Endothelial cell of umbilical vein (primary cell): Measurements from ENCODE around the gene UNC5C. TPM values are rescaled to one million over a fixed set of nuclear protein-coding genes. Genes with fewer than 3 reads are reported as not detected.

Experiments used
- BruUV-seq: library from RNA; stranded (reverse); fragments of 400-500 nt; replicated peaks from 2 replicates; lab custom pipeline; 2021; lab: Mats Ljungman, UMichigan
- CTCF ChIA-PET: fragments of 300-600, 350-600 bp; sonication (Branson Sonifier 250); formaldehyde crosslinking; loops from one replicate; lab custom pipeline; 2021; ENCODE audit warnings: antibody characterized with exemption, inconsistent platforms; lab: Charles Lee
- POLR2A ChIA-PET: fragments of 300-600, 350-600 bp; sonication (Branson Sonifier 250); formaldehyde crosslinking; loops from one replicate; lab custom pipeline; 2021; ENCODE audit warnings: antibody characterized with exemption, inconsistent platforms; lab: Charles Lee
- DNase-seq: peaks from one replicate; pipeline ENCODE4 v3.0.0-alpha.2; 2011; ENCODE audit warnings: low read depth, low spot score
- FAIRE-seq: peaks from 2 replicates; lab custom pipeline; 2011; peaks lifted over from hg19 to GRCh38; lab: Jason Lieb, UNC
- H2AFZ ChIP-seq: 2 replicates; pipeline ENCODE4 v1.6.0; 2012; ENCODE audit warnings: low read depth, low read length, control low read depth, inconsistent platforms
- H3K27ac ChIP-seq: 2 replicates; pipeline ENCODE4 v1.5.1; 2011; ENCODE audit warnings: low read depth, mild to moderate bottlenecking, control low read depth, low read length, moderate library complexity; ENCODE audit not compliant: insufficient read depth
- H3K27me3 ChIP-seq, 2 experiments: 2 replicates each; pipeline versions ENCODE4 v1.6.0 to v1.6.1; 2011; ENCODE audit warnings: low read length in 2 of 2, mixed read lengths in 1 of 2; ENCODE audit not compliant: control insufficient read depth in 2 of 2, insufficient read depth in 2 of 2
- H3K36me3 ChIP-seq, 2 experiments: 2 replicates in 1 of 2; 3 replicates in 1 of 2; pipeline ENCODE4 v1.5.1; 2011; ENCODE audit warnings: low read length in 2 of 2, mild to moderate bottlenecking in 1 of 2, moderate library complexity in 1 of 2; ENCODE audit not compliant: control insufficient read depth in 2 of 2, insufficient read depth in 2 of 2; ENCODE audit errors: extremely low read depth in 1 of 2
- H3K4me1 ChIP-seq: 3 replicates; pipeline ENCODE4 v1.5.1; 2011; ENCODE audit warnings: mild to moderate bottlenecking, low read length; ENCODE audit not compliant: control insufficient read depth, insufficient read depth; ENCODE audit errors: extremely low read depth
- H3K4me2 ChIP-seq: 2 replicates; pipeline ENCODE4 v1.6.1; 2011; ENCODE audit warnings: low read length, control low read depth, mixed read lengths; ENCODE audit not compliant: insufficient read depth
- H3K4me3 ChIP-seq, 3 experiments: fragments of 200-600 bp in 1 of 3; sonication (generic), shearing (Covaris generic) in 1 of 3; replicated peaks in 1 of 3; 2 replicates each; pipeline ENCODE4 v1.5.1; 2011 to 2016; ENCODE audit warnings: control low read depth in 3 of 3, low read length in 3 of 3, mild to moderate bottlenecking in 2 of 3, inconsistent platforms in 1 of 3, low read depth in 1 of 3, moderate library complexity in 1 of 3; ENCODE audit not compliant: insufficient read depth in 1 of 3
- H3K79me2 ChIP-seq: 2 replicates; pipeline ENCODE4 v1.6.0; 2012; ENCODE audit warnings: low read length, inconsistent platforms; ENCODE audit not compliant: control insufficient read depth, insufficient read depth
- H3K9ac ChIP-seq: replicated peaks from 2 replicates; pipeline ENCODE3; 2011; ENCODE audit warnings: low read length, control low read depth; ENCODE audit not compliant: insufficient read depth; ENCODE audit errors: extremely low read depth
- H3K9me1 ChIP-seq: replicated peaks from 3 replicates; pipeline ENCODE4 v1.6.0; 2011; ENCODE audit warnings: mild to moderate bottlenecking, low read length; ENCODE audit not compliant: control insufficient read depth, insufficient read depth; ENCODE audit errors: extremely low read depth
- H3K9me3 ChIP-seq: replicated peaks from 2 replicates; pipeline ENCODE4 v1.5.1; 2012; ENCODE audit warnings: low read length, inconsistent platforms; ENCODE audit not compliant: control insufficient read depth, insufficient read depth
- H4K20me1 ChIP-seq: replicated peaks from 2 replicates; pipeline ENCODE3; 2011; ENCODE audit warnings: mild to moderate bottlenecking, low read length; ENCODE audit not compliant: control insufficient read depth, insufficient read depth; ENCODE audit errors: extremely low read depth
- EZH2 ChIP-seq: IDR thresholded peaks from 2 replicates; pipeline ENCODE4 v1.6.1; 2012; ENCODE audit warnings: borderline replicate concordance, low read depth, mild to moderate bottlenecking, moderate library complexity, low read length, inconsistent platforms; ENCODE audit not compliant: severe bottlenecking
- FOS ChIP-seq: IDR thresholded peaks from 2 replicates; pipeline ENCODE4 v1.6.1; 2011; ENCODE audit warnings: mild to moderate bottlenecking, low read length, moderate library complexity, borderline replicate concordance; ENCODE audit not compliant: insufficient read depth
- GATA2 ChIP-seq: IDR thresholded peaks from 2 replicates; pipeline ENCODE4 v1.7.0; 2011; ENCODE audit warnings: low read depth, mild to moderate bottlenecking, moderate library complexity, mixed read lengths, low read length; ENCODE audit not compliant: insufficient read length, insufficient read depth
- JUN ChIP-seq: IDR thresholded peaks from 2 replicates; pipeline ENCODE4 v1.6.1; 2011; ENCODE audit warnings: borderline replicate concordance, low read depth; ENCODE audit not compliant: insufficient read length, insufficient read depth
- MAX ChIP-seq: IDR thresholded peaks from 2 replicates; pipeline ENCODE4 v1.6.1; 2011; ENCODE audit not compliant: insufficient read depth, insufficient read length
- MYC ChIP-seq: IDR thresholded peaks from one replicate; pipeline ENCODE4 v1.6.1; 2011; ENCODE audit warnings: mild to moderate bottlenecking, low read depth, low read length
- POLR2A ChIP-seq: IDR thresholded peaks from 2 replicates; pipeline ENCODE4 v1.6.1; 2012; ENCODE audit warnings: low read depth, mild to moderate bottlenecking, control low read depth, low read length
- POLR2AphosphoS5 ChIP-seq: IDR thresholded peaks from 2 replicates; pipeline ENCODE4 v1.6.1; 2012; ENCODE audit warnings: low read depth, mild to moderate bottlenecking, control low read depth, low read length, moderate library complexity; ENCODE audit not compliant: insufficient read depth
- dilution Hi-C: fragments of 300-500 bp; cut with MboI; formaldehyde crosslinking; loops from one replicate; pipeline ENCODE4 v1.15.0; 2019; ENCODE audit warnings: low sequenced_read_pairs; ENCODE audit not compliant: extremely low pct_ligation_motif_present
- intact Hi-C: fragments of 100-400 bp; cut with micrococcal nuclease; formaldehyde crosslinking; loops from one replicate; pipeline ENCODE4 v1.10.0; 2022
- polyA plus RNA-seq, 4 experiments: library from polyadenylated mRNA; depleted of rRNA in 3 of 4; stranded (reverse) in 3 of 4; unstranded in 1 of 4; fragments of >200 nt; gene quantifications; 2 replicates each; pipeline versions ENCODE4 v1.2.1 to v1.2.3, GENCODE V29; 2011 to 2012; ENCODE audit warnings: missing spikeins in 1 of 4
- total RNA-seq: library from RNA; stranded (reverse); gene quantifications from 2 replicates; pipeline ENCODE4 v1.2.3, GENCODE V29; 2021
- TF ChIP-seq, protein P1 (sequence below), 2 donors: IDR thresholded peaks; 1 replicate in 1 of 2; 2 replicates in 1 of 2; pipeline ENCODE4 v1.5.1; 2011; ENCODE audit warnings: low read length in 2 of 2, mild to moderate bottlenecking in 2 of 2, moderate library complexity in 2 of 2, control low read depth in 1 of 2, inconsistent platforms in 1 of 2, low read depth in 1 of 2; ENCODE audit not compliant: insufficient read depth in 1 of 2; ENCODE audit errors: extremely low read depth in 1 of 2

The UNC5C gene
- total and polyA plus RNA-seq, 2 donors (not counting 3 experiments of a cell fraction or from before 2014, with no cell fraction given): 0.44 to 0.53 TPM

DNA sequence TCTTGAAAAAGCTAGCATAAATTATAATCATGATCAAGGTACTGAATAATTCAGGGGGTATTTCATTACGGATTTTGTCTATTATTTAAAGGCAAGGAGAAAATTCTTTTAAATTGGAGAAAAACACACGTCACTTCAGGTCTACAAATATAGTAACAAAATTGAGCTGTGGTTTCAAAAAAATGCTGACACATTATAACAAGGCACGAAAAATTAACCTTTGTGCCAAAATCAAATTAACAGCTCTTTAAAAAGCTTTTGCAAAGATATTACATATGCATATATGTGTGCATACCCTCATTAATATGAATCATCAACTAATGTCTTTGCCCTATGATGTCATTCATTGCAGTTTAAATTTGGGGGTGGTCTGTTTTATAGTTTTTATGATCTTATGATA, 44.3 kb downstream of the UNC5C start:
- Histone ChIP-seq H3K27ac (no peak overlapping the region), H3K9me3 (no peaks in the 10 kb centered on the region), H3K4me2 (no peak overlapping the region), H3K4me1 (peaks cover 38% of the 10 kb centered on the region), H3K9ac (no peak overlapping the region), H3K27me3 (no peaks in the 10 kb centered on the region), H3K79me2 (no peaks in the 10 kb centered on the region), H3K4me3 (no peak overlapping the region), H3K36me3 (no peaks in the 10 kb centered on the region), H2AFZ (no peak overlapping the region), H4K20me1 (no peaks in the 10 kb centered on the region), H3K9me1 (peaks cover 2% of the 10 kb centered on the region)
- ChIA-PET CTCF (interaction anchor here (0.6 kb wide), 1 partner anchor 348 kb away, joined by 3 read pairs; no protein-coding TSS in a partner anchor), POLR2A (no interaction called here)
- intact Hi-C loops (no loop called here), dilution Hi-C loops (no loop called here)
- no TSS peak for BruUV-seq
- DNase-seq (no peak), FAIRE-seq (no peak)
- TF ChIP-seq MAX: no peak
- no peak for TF ChIP-seq POLR2A
- TF ChIP-seq JUN: no peak
- TF ChIP-seq MYC: no peak
- TF ChIP-seq POLR2AphosphoS5: no peak
- no peak for TF ChIP-seq FOS
- TF ChIP-seq EZH2: no peak
- no peak for TF ChIP-seq GATA2
- TF ChIP-seq, protein P1, sequence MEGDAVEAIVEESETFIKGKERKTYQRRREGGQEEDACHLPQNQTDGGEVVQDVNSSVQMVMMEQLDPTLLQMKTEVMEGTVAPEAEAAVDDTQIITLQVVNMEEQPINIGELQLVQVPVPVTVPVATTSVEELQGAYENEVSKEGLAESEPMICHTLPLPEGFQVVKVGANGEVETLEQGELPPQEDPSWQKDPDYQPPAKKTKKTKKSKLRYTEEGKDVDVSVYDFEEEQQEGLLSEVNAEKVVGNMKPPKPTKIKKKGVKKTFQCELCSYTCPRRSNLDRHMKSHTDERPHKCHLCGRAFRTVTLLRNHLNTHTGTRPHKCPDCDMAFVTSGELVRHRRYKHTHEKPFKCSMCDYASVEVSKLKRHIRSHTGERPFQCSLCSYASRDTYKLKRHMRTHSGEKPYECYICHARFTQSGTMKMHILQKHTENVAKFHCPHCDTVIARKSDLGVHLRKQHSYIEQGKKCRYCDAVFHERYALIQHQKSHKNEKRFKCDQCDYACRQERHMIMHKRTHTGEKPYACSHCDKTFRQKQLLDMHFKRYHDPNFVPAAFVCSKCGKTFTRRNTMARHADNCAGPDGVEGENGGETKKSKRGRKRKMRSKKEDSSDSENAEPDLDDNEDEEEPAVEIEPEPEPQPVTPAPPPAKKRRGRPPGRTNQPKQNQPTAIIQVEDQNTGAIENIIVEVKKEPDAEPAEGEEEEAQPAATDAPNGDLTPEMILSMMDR (IDR thresholded peaks at IDR 0.05; ENCODE audit: extremely low read depth in 1 of 2, insufficient read depth in 1 of 2, low read depth in 1 of 2, low read length in 2 of 2): no peak
